ENCODE measurements around the gene RAI14.
"Not testable (repeated sequence)": the region's sequence is repeated elsewhere in the genome, so short reads cannot be mapped to it uniquely, and the experiment has no call there.

The RAI14 gene

DNA sequence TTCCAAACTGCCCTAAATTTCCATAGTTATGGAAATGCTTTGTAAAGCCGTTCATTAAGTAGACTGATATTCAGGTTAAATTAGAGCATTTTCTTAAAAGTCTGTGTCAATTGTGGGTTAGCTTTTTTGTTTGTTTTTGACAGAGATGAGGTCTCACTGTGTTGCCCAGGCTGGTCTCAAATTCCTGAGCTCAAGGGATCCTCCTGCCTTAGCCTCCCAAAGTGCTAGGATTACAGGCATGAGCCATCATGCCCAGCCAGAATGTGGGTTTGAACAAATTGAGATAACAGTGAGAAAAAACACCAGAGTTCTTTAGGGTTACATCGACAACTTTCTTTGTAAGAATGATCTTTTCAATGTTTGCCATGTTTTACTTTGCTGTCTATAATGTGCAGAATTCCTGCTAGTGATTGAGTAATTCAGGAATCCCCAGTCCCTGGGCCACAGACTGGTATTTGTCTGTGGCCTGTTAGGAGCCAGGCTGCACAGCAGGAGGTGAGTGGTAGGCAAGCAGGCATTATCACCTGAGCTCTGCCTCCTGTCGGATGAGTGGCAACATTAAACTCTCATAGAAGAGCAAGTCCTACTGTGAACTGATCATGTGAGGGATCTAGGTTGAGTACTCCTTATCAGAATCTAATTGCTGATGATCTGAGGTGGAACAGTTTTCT lies 80.5 kb downstream of the RAI14 start:
- DNase-seq: no peak

DNA sequence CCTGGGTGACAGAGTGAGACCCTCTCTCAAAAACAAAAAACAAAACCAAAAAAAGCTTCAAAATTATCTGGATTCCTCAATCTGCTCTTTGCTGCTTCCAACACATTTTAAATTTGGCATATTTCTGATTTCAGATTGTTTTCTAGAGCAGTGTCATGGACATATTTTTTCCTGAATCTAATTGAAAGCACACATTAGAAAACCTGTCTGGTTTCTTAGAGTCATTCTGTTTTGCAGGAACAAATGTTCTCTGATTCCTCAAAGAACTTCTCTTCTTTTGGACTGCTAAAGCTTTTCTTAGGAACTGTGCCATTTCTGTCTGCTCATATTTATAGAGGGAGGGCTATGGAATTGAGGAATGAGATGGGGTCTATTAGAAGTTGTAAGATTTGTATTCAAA lies 81.6 kb downstream of the RAI14 start:
- no peak for DNase-seq

DNA sequence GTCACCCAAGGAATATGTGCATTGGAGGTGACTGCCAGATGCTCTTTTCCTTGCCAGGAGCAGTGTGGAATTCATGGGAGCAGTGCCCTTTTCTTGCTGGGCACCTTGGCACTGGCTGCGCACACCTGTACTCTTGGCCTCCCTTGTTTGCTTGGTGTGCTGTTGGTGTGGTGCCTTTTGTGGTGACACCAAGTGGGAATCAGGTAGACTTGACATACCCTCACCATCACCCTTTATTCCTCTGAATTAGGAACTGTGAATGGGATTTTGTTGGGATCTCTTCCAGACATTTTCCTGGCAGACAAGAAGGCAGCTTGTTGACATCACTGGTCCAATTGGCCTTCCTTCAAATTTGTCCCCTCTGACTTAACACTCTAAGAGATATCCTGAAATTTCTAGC lies 82.3 kb downstream of the RAI14 start:
- DNase-seq: no peak

- no peak for DNase-seq
These were observed 84.3 kb downstream of the RAI14 start for GRCh38 chr5:34740389-34740806.

DNA sequence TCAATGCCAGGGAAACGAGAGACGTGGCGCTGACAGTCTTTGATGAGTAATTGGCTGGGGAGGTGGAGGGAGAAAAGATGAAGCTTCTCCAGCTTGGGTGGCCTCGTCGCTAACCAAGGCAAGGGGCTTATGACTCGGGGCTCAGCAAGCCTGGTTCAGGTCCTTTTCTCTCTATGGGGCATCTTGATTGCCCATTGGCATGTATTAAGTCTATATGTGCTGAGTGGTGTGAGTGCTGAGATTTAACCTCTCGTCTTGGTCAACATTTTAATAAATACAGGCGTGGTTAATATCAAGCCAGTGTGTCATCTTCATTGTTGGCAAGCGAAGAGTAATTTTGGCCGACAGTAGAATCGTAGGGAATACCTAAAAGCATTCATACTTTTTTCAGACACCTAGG lies 85.9 kb downstream of the RAI14 start:
- no peak for DNase-seq

GRCh38 chr5:34743878-34744277 lies 87.8 kb downstream of the RAI14 start:
- DNase-seq: no peak

DNA sequence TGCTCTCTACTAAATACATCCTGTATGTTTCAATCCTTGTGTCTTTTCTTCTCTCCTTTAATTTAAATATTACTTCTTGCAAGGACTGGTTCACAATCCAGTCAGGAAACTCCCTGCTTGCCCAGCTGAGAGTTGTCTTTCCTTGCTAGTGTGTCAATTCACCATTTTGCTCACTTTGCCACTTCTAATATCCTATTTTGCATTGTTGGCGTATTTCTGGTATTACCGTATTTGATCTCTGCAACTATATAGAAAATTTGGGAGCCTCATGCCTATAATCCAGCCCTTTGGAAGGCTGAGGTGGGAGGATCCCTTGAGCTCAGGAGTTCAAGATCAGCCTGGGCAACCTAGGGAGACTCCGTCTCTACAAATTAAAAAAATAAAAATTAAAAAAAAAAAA lies 92.3 kb downstream of the RAI14 start:
- no peak for DNase-seq

- DNase-seq: no peak
These were observed 93.3 kb downstream of the RAI14 start for GRCh38 chr5:34749431-34749873.

DNA sequence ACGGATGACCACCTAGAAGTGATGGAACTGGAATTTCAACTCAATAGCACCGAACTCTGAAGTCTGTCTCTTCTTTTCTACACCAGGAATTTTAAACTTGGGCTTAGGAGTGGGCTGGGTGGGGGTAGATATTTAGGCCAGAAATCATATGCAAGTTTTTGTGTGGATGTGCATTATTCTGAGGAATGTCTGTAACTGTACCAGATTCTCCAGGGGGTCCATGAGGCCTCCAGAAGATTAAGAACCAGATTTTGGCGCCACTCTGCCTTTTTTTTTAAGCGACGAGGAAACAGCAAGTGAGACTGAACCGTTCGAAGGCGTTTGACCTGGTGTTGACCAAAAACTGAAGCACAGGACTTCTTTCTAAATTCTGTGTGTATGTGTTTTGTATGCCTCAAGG lies 94.1 kb downstream of the RAI14 start:
- no peak for DNase-seq

- no peak for DNase-seq
These were observed 95.9 kb downstream of the RAI14 start for GRCh38 chr5:34751807-34752736.

GRCh38 chr5:34753236-34753635 lies 97.1 kb downstream of the RAI14 start:
- not testable (repeated sequence) for DNase-seq

DNA sequence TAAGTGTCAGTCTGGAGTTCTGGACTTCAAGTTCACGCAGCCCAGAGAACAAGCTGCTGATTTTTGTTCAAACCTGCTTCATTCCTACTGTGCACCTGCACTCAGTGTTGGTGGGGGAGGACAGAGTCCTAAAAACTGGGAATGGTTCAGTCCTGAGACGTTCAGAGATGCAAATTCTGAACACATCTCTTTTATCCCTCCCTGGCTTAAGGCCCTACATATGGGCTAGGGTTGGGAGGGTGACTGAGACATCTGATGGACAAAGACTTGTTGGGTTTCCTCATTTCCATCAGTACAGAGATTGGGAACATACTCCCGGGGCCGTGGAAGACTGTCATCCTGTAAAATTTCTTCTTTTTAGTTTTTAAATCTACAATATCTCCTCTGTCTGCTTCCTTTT lies 99.8 kb downstream of the RAI14 start:
- no peak for DNase-seq

DNA sequence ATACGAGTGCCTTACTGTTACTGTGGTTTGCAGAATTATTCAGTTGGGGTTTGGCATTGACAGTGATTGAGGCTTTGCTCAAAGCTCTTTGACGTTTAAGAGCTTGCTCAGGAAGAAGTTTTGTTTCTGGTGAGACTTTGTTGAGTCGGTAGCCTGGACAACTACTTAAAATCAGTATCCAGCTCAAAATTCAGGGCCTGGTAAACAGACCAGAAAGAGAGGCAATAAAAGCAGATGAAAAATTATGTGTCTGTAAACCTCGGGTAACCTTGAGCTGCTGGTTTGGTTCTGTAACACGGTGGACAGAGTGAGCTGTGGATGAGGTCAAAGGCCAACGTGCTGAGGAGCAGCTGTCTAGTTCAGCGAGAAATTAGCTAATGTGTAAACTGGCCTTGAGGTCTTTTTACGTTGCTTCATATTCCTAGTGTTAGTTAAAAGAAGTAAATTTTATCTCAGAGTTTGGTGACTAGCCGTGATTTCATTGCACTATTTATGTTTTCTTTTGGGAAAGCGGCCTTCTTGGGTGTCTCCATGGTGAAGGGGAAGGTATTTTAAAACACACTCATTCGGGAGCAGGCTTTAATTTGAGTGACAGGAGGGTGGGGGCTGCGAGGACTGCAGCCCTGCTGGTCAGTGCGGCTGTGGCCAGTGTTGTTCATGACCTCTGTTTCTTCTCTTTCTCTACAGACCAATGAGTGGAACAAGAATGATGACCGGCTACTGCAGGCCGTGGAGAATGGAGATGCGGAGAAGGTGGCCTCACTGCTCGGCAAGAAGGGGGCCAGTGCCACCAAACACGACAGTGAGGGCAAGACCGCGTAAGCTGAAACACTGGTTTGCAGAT lies 100.9 kb downstream of the RAI14 start:
- no peak for DNase-seq

GRCh38 chr5:34758514-34758913 lies 102.4 kb downstream of the RAI14 start:
- no peak for DNase-seq

DNA sequence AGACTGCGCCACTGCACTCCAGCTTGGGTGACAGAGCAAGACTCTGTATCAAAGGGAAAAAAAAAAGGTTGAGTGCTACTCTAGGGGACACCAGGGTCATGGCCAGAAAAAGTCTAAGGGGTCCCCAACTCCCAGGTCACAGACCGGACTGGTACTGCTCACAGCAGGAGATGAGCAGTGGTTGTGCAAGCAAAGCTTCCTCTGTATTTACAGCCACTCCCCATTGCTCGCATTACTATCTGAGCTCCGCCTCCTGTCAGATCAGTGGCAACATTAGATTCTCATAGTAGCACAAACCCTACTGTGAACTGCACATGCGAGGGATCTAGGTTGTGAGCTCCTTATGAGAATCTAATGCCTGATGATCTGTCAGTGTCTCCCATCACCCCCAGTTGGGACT lies 103.1 kb downstream of the RAI14 start:
- DNase-seq: not testable (repeated sequence)

- DNase-seq: no peak
These were observed 109.5 kb downstream of the RAI14 start for GRCh38 chr5:34765662-34766061.

- no peak for DNase-seq
These were observed 111.1 kb downstream of the RAI14 start for GRCh38 chr5:34767180-34767579.

DNA sequence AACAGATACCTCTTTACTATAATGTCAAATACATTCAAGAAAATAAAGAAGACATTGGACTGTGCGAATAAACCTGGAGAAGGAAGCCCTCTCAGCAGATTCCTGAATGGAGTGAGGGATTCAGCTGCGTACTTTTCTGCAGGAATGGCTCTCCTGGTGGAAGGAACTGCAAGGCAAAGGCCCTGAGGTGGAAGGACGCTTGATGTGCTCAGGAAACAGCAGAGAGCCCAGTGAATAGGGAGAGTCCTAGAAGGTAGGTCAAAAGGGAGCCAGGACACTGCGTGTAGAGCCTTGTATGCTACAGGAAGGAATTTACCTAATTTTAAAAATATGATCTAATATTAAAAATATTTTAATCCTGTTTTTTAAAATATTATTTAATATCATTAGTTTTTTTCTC lies 114.4 kb downstream of the RAI14 start:
- no peak for DNase-seq

DNA sequence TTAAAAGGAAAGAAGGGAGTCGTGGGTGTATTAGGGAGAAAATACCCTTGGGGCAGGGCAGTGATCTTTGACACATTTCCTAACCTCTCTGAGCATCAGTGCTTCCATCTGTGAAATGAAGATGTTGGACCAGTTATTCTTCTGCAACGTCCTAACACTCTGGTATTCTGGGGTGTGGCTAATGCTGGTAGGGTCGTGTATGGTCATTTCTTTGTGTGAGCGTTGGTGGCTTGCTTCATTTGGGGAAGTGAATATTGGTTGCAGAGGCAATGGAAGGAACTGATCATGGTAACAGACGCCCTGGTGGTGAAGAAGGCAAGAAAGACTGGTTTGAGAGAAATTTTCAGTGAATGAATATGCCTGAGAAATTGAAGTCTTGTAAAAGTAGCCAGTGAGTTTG lies 114.9 kb downstream of the RAI14 start:
- DNase-seq: no peak

DNA sequence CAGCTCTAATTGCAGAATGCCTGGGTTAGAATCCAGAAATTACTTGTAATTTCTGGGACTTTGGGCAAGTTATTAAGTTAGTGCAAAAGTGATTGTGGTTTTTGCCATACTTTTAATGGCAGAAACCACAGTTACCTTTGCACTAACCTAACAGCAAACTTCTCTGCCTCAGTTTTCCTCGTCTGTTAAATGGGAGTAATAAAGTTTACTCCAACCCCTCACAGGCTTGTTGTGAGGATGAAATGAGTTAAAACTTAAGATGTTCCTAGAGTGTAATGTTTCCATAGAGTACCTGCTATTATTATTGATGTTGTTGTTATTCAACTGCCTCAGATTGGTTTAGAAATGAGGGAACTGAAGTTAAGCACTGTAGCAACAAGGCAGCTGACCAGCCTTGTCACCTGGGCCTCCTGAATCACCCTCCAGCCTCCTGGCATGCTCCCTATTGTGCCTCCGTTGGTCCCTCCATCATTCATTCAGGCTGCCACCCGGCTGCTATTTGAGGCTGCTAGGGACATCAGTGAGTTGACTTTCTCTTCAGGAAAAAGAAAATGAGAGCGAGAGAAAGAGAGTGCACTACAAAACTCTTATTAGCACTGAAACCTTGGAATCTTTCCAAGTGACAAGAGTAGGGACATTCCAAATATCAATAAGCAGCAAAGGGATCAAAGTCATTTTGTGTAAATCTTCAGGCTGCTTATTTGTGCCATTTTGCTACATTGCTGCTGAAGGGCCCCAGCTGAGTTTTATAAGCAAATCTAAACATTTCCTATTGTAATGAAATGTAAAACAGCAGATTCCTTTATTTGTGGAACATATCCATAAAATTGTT lies 116.4 kb downstream of the RAI14 start:
- DNase-seq: no peak

- DNase-seq: no peak
These were observed 118.0 kb downstream of the RAI14 start for GRCh38 chr5:34774139-34774538.

- DNase-seq: not testable (repeated sequence)
These were observed 118.5 kb downstream of the RAI14 start for GRCh38 chr5:34774678-34775077.
